Retinal pigment epithelial cell (primary cell): ENCODE measurements around the gene PTRHD1.

Experiments
- DNase-seq: peaks from one replicate; pipeline ENCODE4 v3.0.0-alpha.2; 2010; ENCODE audit warnings: low read depth
- H3K4me3 ChIP-seq: 2 replicates; pipeline ENCODE4 v1.5.1; 2011; ENCODE audit warnings: mild to moderate bottlenecking, low read length, control low read depth, moderate library complexity
- CTCF ChIP-seq: conservative IDR thresholded peaks from 2 replicates; pipeline ENCODE4 v1.5.1; 2011; ENCODE audit warnings: low read depth, low read length, control low read depth, inconsistent platforms

The PTRHD1 gene

GRCh38 chr2:24792874-24793760 is at the start of gene PTRHD1, which contains the start of gene CENPO:
Gene PTRHD1 (minus strand): TSS chr2:24793391. CDS start chr2:24793377, 14 bp downstream.
Gene CENPO (plus strand): TSS chr2:24793425. CDS start chr2:24793920, 495 bp downstream.
- peak; percentile 86 for DNase-seq
- TF ChIP-seq CTCF: peak; percentile 70
- H3K4me3 ChIP-seq: peak within 1 kb of the TSS; percentile 89

GRCh38 chr2:24842081-24843050 is 49.2 kb upstream of the PTRHD1 start:
- no peak for TF ChIP-seq CTCF
- no peak for DNase-seq
- no peak overlapping the region for H3K4me3 ChIP-seq

- no peak for TF ChIP-seq CTCF
- no peak for DNase-seq
- H3K4me3 ChIP-seq: no peak overlapping the region
Observed at GRCh38 chr2:24840962-24841945, 48.1 kb upstream of the PTRHD1 start.

GRCh38 chr2:24840164-24840869 is 47.1 kb upstream of the PTRHD1 start:
- no peak for TF ChIP-seq CTCF
- DNase-seq: no peak
- no peak overlapping the region for H3K4me3 ChIP-seq

GRCh38 chr2:24839729-24840128 is 46.5 kb upstream of the PTRHD1 start:
- no peak overlapping the region for H3K4me3 ChIP-seq
- TF ChIP-seq CTCF: no peak
- DNase-seq: no peak
